ENCODE measurements around the gene NRXN3. TPM values are rescaled to one million over a fixed set of nuclear protein-coding genes. Genes with fewer than 3 reads are reported as not detected.

NRXN3 gene
- total RNA-seq, 4 donors from 2014 or later, result 0.04 to 0.16 TPM; not detected in 2

DNA sequence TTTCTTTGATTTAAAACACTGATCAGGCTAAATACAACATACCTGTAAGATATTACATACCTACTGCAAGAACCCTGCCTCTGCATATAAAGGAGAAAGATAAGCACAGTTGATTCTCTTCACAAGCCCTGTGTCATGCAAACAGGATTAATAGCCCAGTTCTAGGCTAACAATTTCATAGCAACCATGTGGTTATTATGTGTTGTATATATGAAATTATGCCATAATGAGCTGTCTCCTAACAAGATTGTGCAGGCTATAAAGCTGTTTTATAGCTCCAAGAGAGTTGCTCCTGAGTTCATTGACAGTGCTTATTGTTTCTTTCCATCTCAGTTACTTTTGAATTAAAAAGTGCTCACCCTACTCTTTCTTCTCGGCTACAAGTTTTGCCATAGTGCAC lies 1431.9 kb downstream of the NRXN3 start:
- ATAC-seq (no peak), DNase-seq (no peak)
- H3K27me3 ChIP-seq, result no peaks in the 10 kb centered on the region
- H3K4me3 ChIP-seq, result no peak overlapping the region
- no peaks in the 10 kb centered on the region for H3K9me3 ChIP-seq
- in situ Hi-C loops (cut with MboI; ENCODE audit: low sequenced_read_pairs in 4 of 4), result no loop called here
- intact Hi-C loops (cut with DNase I; ENCODE audit: low total_unique reads), result no loop called here
- H3K4me1 ChIP-seq, result no peaks in the 10 kb centered on the region
- H3K27ac ChIP-seq, result no peak overlapping the region
- no peaks in the 10 kb centered on the region for H3K36me3 ChIP-seq
- no peak for TF ChIP-seq POLR2A (IDR thresholded peaks at IDR 0.05)
- no peak for TF ChIP-seq CTCF (IDR thresholded peaks at IDR 0.05 in 4 of 5, conservative IDR thresholded peaks at IDR 0.05 in 1 of 5)

GRCh38 chr14:79602742-79603141 lies 1432.6 kb downstream of the NRXN3 start:
- in situ Hi-C loops (cut with MboI; ENCODE audit: low sequenced_read_pairs in 4 of 4), result no loop called here
- TF ChIP-seq POLR2A (IDR thresholded peaks at IDR 0.05) (no peak), CTCF (IDR thresholded peaks at IDR 0.05 in 4 of 5, conservative IDR thresholded peaks at IDR 0.05 in 1 of 5) (no peak)
- Histone ChIP-seq H3K27me3 (no peaks in the 10 kb centered on the region), H3K9me3 (no peaks in the 10 kb centered on the region), H3K27ac (no peak overlapping the region), H3K36me3 (no peaks in the 10 kb centered on the region), H3K4me3 (no peak overlapping the region), H3K4me1 (no peaks in the 10 kb centered on the region)
- DNase-seq, result no peak
- intact Hi-C loops (cut with DNase I; ENCODE audit: low total_unique reads), result no loop called here
- ATAC-seq, result no peak

GRCh38 chr14:79605849-79606248 lies 1435.7 kb downstream of the NRXN3 start:
- DNase-seq (no peak), ATAC-seq (no peak)
- H3K4me1 ChIP-seq, result no peaks in the 10 kb centered on the region
- H3K27ac ChIP-seq, result no peak overlapping the region
- no peaks in the 10 kb centered on the region for H3K9me3 ChIP-seq
- no peak overlapping the region for H3K4me3 ChIP-seq
- in situ Hi-C loops (cut with MboI; ENCODE audit: low sequenced_read_pairs in 4 of 4), result no loop called here
- no peaks in the 10 kb centered on the region for H3K27me3 ChIP-seq
- TF ChIP-seq CTCF (IDR thresholded peaks at IDR 0.05 in 4 of 5, conservative IDR thresholded peaks at IDR 0.05 in 1 of 5) (no peak), POLR2A (IDR thresholded peaks at IDR 0.05) (no peak)
- intact Hi-C loops (cut with DNase I; ENCODE audit: low total_unique reads), result no loop called here
- no peaks in the 10 kb centered on the region for H3K36me3 ChIP-seq

GRCh38 chr14:79608446-79608845 lies 1438.3 kb downstream of the NRXN3 start:
- no peak for DNase-seq
- no peaks in the 10 kb centered on the region for H3K27me3 ChIP-seq
- H3K27ac ChIP-seq, result no peak overlapping the region
- H3K4me1 ChIP-seq, result no peaks in the 10 kb centered on the region
- H3K4me3 ChIP-seq, result no peak overlapping the region
- no peaks in the 10 kb centered on the region for H3K9me3 ChIP-seq
- intact Hi-C loops (cut with DNase I; ENCODE audit: low total_unique reads) (no loop called here), in situ Hi-C loops (cut with MboI; ENCODE audit: low sequenced_read_pairs in 4 of 4) (no loop called here)
- no peak for TF ChIP-seq CTCF (IDR thresholded peaks at IDR 0.05 in 4 of 5, conservative IDR thresholded peaks at IDR 0.05 in 1 of 5)
- no peak for TF ChIP-seq POLR2A (IDR thresholded peaks at IDR 0.05)
- no peak for ATAC-seq
- no peaks in the 10 kb centered on the region for H3K36me3 ChIP-seq

GRCh38 chr14:79613625-79614024 lies 1443.5 kb downstream of the NRXN3 start:
- in situ Hi-C loops (cut with MboI; ENCODE audit: low sequenced_read_pairs in 4 of 4) (no loop called here), intact Hi-C loops (cut with DNase I; ENCODE audit: low total_unique reads) (no loop called here)
- TF ChIP-seq CTCF (IDR thresholded peaks at IDR 0.05 in 4 of 5, conservative IDR thresholded peaks at IDR 0.05 in 1 of 5) (no peak), POLR2A (IDR thresholded peaks at IDR 0.05) (no peak)
- Histone ChIP-seq H3K36me3 (no peaks in the 10 kb centered on the region), H3K9me3 (no peaks in the 10 kb centered on the region), H3K4me1 (no peaks in the 10 kb centered on the region), H3K27ac (no peak overlapping the region), H3K4me3 (no peak overlapping the region), H3K27me3 (no peaks in the 10 kb centered on the region)
- ATAC-seq (no peak), DNase-seq (no peak)
